GM13976 (cell line): ENCODE data around the gene NDUFA13.

ENCODE experiments used
- DNase-seq: peaks from one replicate; pipeline ENCODE4 v3.0.0; 2012; ENCODE audit warnings: low spot score
- in situ Hi-C: fragments of 300-500 bp; cut with MboI; formaldehyde crosslinking; loops from one replicate; pipeline ENCODE4 v1.12.0; 2022; ENCODE audit warnings: low sequenced_read_pairs, mixed read lengths, inconsistent platforms; ENCODE audit not compliant: unreplicated experiment
- TF ChIP-seq, protein P1 (sequence below): IDR thresholded peaks from 2 replicates; pipeline ENCODE4 v1.5.1; 2012; ENCODE audit warnings: borderline replicate concordance, mild to moderate bottlenecking; ENCODE audit not compliant: insufficient read depth; ENCODE audit errors: extremely low read depth, missing control alignments, control extremely low read depth

The NDUFA13 gene

DNA sequence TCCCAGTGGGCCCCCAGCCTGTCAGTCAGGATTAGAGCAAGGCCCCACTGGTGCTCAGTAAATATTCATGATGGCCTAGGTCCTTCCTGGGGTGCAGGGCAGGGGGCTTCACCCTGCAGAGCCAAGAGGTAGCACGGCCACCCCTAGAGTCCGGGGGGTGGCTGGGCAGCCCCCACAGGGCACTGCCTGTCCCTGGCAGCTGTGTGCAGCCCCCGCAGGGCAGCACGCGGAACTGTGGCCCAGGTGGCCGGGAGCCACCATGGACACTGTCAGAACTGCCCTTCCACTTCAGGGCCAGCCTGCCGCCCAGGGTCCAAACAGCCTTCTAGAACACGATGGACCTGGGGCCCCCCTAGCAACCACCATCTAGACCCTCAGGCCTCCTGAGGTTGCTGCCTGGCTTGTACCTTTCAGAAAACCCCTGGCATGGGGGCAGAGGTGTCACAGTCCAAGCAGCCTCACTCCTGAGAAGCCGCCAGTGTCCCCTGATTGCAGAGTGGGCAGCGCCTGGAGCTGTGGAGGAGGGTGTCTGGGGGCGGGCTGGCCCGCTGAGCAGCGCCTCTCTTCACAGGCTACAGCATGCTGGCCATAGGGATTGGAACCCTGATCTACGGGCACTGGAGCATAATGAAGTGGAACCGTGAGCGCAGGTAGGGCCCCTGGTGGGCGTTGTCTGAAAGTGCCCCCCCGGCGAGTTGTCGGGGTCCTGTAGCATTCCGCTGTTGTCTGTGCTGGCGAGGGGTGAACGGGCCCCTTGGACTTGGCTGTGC, 9.8 kb downstream of the NDUFA13 start:
- in situ Hi-C loops, result loop anchor here (25.0 kb wide), 1 partner anchor 762 kb away; no protein-coding TSS in a partner anchor
- TF ChIP-seq, protein P1, sequence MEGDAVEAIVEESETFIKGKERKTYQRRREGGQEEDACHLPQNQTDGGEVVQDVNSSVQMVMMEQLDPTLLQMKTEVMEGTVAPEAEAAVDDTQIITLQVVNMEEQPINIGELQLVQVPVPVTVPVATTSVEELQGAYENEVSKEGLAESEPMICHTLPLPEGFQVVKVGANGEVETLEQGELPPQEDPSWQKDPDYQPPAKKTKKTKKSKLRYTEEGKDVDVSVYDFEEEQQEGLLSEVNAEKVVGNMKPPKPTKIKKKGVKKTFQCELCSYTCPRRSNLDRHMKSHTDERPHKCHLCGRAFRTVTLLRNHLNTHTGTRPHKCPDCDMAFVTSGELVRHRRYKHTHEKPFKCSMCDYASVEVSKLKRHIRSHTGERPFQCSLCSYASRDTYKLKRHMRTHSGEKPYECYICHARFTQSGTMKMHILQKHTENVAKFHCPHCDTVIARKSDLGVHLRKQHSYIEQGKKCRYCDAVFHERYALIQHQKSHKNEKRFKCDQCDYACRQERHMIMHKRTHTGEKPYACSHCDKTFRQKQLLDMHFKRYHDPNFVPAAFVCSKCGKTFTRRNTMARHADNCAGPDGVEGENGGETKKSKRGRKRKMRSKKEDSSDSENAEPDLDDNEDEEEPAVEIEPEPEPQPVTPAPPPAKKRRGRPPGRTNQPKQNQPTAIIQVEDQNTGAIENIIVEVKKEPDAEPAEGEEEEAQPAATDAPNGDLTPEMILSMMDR, result no peak
- no peak for DNase-seq

DNA sequence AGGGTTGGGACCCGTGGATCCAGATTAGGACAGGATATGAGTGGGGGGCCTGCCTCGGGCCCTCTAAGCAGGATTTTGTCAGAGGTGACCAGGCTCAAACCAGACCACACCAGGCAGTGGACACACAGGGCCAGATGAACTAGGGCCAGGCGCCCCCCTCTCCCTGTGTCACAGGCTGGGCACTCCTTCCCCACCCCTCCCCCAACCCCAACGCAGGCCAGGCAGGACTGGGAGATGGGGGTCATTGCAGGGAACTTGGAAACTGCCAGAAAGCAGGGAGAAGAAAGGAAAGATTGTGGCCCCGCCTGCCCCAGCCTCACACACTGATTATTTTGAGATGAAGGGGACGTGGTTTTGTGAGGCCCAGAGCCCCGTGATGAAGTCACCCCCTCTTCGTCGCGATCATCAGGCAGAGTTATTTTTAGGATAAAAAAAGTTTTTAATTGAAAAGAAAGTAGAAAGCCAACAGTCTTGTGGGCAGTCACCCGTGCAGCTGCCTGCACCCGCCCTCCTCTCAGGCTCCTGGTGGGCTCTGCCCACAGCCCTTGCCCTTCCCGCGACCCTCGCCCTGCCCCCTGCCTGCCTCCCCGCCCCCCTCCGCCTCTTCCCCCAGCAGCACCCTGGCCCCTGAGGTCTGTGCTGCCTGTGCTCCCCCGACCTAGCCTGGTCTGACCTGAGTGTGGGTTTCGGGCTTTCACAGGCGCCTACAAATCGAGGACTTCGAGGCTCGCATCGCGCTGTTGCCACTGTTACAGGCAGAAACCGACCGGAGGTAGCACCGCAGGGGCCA, 10.8 kb downstream of the NDUFA13 start:
- DNase-seq, result peak; percentile 85
- TF ChIP-seq, protein P1, result no peak
- in situ Hi-C loops, result loop anchor here (25.0 kb wide), 1 partner anchor 761 kb away; no protein-coding TSS in a partner anchor

DNA sequence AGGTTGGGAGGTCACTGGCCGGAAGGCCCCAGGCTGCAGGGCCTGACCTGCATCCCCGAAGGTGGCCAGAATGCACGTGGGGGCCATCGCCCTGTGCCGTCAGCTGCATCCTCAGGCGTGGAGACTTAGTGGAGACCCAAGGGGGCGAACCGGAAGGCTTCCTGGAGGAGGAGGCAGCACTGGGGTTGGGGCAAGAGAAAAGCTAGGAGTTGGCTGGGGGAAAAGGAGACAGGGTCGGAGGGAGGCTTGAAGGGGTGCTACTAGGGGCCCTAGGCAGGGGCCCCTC, 11.3 kb downstream of the NDUFA13 start:
- TF ChIP-seq, protein P1, result no peak
- in situ Hi-C loops, result loop anchor here (25.0 kb wide), 1 partner anchor 760 kb away; no protein-coding TSS in a partner anchor
- no peak for DNase-seq

DNA sequence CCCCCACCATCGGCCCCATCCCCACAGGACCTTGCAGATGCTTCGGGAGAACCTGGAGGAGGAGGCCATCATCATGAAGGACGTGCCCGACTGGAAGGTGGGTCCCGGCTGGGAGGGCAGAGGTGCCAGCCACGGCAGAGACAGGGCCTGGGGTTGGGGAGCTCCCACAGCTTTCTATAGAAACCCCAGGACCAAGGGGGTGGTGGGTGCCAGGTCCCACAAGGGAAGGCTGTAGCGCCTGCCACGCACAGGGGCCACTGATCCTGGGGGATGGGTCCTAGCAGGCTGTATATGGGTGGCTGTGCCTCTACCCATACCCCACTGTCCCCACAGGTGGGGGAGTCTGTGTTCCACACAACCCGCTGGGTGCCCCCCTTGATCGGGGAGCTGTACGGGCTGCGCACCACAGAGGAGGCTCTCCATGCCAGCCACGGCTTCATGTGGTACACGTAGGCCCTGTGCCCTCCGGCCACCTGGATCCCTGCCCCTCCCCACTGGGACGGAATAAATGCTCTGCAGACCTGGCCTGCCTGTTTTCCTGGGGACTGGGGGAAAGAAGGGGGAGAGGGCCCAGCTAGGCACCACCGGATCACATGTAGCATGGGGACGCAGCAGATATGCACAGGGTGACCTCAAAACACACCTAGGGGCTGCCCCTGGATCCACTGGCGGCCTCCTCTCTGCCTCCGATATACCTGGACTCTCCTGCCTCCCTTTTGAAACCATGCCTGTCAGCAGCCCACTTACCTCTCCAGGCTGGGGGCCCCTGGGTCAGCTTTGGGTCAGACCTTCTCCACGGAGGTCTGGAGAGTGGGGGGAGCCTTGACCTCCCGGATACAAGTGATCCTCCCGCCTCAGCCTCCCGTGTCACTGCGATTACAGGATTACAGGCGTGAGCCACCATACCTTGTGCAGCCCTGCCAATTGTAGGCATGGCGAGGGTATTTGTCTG, 11.9 kb downstream of the NDUFA13 start:
- TF ChIP-seq, protein P1, result no peak
- no peak for DNase-seq
- in situ Hi-C loops, result loop anchor here (25.0 kb wide), 1 partner anchor 759 kb away; no protein-coding TSS in a partner anchor

DNA sequence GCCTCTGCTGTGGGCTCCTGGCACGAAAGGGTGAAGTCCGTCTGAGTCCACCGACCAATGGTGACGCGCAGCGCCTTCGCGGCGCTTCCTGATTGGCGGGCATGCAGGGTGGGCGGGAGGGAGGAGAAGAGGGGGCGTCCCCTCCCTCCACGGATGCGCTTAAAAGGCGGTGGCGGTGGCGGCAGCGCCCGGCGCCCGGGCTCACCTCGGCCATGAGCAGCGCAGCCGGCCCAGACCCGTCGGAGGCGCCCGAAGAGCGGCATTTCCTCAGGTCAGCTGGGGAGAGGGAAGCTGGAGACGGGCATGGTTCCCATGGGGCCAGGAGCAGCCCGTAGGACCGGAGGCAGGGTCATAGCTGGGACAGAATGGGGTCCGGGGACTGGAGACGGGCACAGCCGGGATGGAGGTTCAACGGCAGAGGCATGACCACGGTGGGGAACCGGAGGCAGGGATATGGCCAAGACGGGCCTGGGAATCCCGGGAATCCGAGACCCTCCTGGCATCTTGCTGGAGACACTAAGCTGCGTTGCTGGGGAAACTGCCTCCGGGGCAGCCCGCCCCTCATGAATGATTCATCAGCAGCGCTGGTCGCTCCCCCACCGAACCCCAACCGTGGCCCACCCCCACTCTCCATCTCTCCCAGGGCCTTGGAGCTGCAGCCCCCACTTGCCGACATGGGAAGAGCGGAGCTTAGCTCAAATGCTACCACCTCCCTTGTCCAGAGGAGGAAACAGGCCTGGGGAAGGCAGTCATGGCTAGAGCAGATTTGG, 12.9 kb downstream of the NDUFA13 start, which contains the start of gene YJEFN3:
Gene YJEFN3 (plus strand): TSS at position 191 of the 770 bp plus-strand sequence. CDS start 22 bp downstream, at position 213.
- DNase-seq, result no peak
- in situ Hi-C loops, result loop anchor here (25.0 kb wide), 1 partner anchor 758 kb away; no protein-coding TSS in a partner anchor
- TF ChIP-seq, protein P1, result no peak
